HepG2 (cell line): Measurements from ENCODE around the gene ERCC4. TPM values are rescaled to one million over a fixed set of nuclear protein-coding genes. Genes with fewer than 3 reads are reported as not detected.

Experiments used
- CBX1 ChIP-seq: IDR thresholded peaks from one replicate; pipeline ENCODE4 v1.6.1; 2016; ENCODE audit warnings: antibody characterized with exemption, low read depth
- FUBP1 ChIP-seq: sonication (generic); formaldehyde crosslinking; IDR thresholded peaks from 2 replicates; pipeline ENCODE4 v1.5.1; 2020; ENCODE audit warnings: missing genetic modification reagents, mild to moderate bottlenecking, borderline replicate concordance
- HBP1 ChIP-seq: IDR thresholded peaks from 2 replicates; pipeline ENCODE4 v1.6.1; 2016; ENCODE audit warnings: low read depth, control low read depth
- HNRNPUL1 ChIP-seq: fragments of 200-400 bp; formaldehyde crosslinking; IDR thresholded peaks from 2 replicates; pipeline ENCODE4 v1.6.1; 2017; ENCODE audit warnings: low read depth, mild to moderate bottlenecking, low read length, moderate library complexity
- KDM5B ChIP-seq: sonication (generic); formaldehyde crosslinking; IDR thresholded peaks from 2 replicates; pipeline ENCODE4 v1.4.0; 2020; ENCODE audit warnings: missing genetic modification reagents, mild to moderate bottlenecking, borderline replicate concordance
- MBNL3 ChIP-seq: fragments of 250-450 bp; sonication (Bioruptor Pico); conservative IDR thresholded peaks from 2 replicates; pipeline ENCODE4 v1.8.0; 2022; ENCODE audit warnings: mild to moderate bottlenecking, inconsistent platforms
- MIER2 ChIP-seq: IDR thresholded peaks from 2 replicates; pipeline ENCODE4 v1.6.1; 2016; ENCODE audit warnings: missing biosample characterization, missing genetic modification reagents
- MYC ChIP-seq: sonication (generic); formaldehyde crosslinking; IDR thresholded peaks from 2 replicates; pipeline ENCODE4 v1.9.0; 2021; ENCODE audit warnings: missing genetic modification reagents, borderline replicate concordance
- MYPOP ChIP-seq: sonication (generic); formaldehyde crosslinking; IDR thresholded peaks from 2 replicates; pipeline ENCODE4 v1.8.1; 2023; ENCODE audit warnings: mild to moderate bottlenecking, moderate library complexity, missing genetic modification reagents
- NAIF1 ChIP-seq: sonication (generic); formaldehyde crosslinking; IDR thresholded peaks from 2 replicates; pipeline ENCODE4 v1.5.0; 2020; ENCODE audit warnings: mild to moderate bottlenecking, missing genetic modification reagents, borderline replicate concordance
- NFE2 ChIP-seq: sonication (generic); formaldehyde crosslinking; IDR thresholded peaks from 2 replicates; pipeline ENCODE4 v1.4.0; 2020; ENCODE audit warnings: missing genetic modification reagents
- NR2C2 ChIP-seq: sonication (generic); formaldehyde crosslinking; IDR thresholded peaks from 2 replicates; pipeline ENCODE4 v1.4.0; 2020; ENCODE audit warnings: missing genetic modification reagents, mild to moderate bottlenecking, moderate library complexity, borderline replicate concordance
- SETDB1 ChIP-seq: sonication (generic); formaldehyde crosslinking; IDR thresholded peaks from 2 replicates; pipeline ENCODE4 v1.5.1; 2020; ENCODE audit warnings: missing genetic modification reagents, mild to moderate bottlenecking, borderline replicate concordance
- SNRNP70 ChIP-seq: fragments of 200-400 bp; formaldehyde crosslinking; IDR thresholded peaks from 2 replicates; pipeline ENCODE4 v1.6.1; 2017; ENCODE audit warnings: mild to moderate bottlenecking, low read depth, low read length, moderate library complexity
- TCF7L2 ChIP-seq: IDR thresholded peaks from 2 replicates; pipeline ENCODE4 v1.6.1; 2011; ENCODE audit warnings: mild to moderate bottlenecking, low read depth, low read length, moderate library complexity
- THAP11 ChIP-seq: IDR thresholded peaks from 2 replicates; pipeline ENCODE4 v1.6.1; 2016; ENCODE audit warnings: missing biosample characterization, missing genetic modification reagents
- UBTF ChIP-seq: sonication (generic); formaldehyde crosslinking; IDR thresholded peaks from 2 replicates; pipeline ENCODE4 v1.4.0; 2020; ENCODE audit warnings: mild to moderate bottlenecking, missing genetic modification reagents
- ZMYM3 ChIP-seq: sonication (generic); formaldehyde crosslinking; IDR thresholded peaks from 2 replicates; pipeline ENCODE4 v1.5.1; 2020; ENCODE audit warnings: mild to moderate bottlenecking, missing genetic modification reagents
- ZNF224 ChIP-seq: sonication (generic); formaldehyde crosslinking; IDR thresholded peaks from 2 replicates; pipeline ENCODE4 v1.5.0; 2020; ENCODE audit warnings: mild to moderate bottlenecking, missing genetic modification reagents
- ZNF33A ChIP-seq: sonication (generic); formaldehyde crosslinking; IDR thresholded peaks from 2 replicates; pipeline ENCODE4 v1.5.1; 2020; ENCODE audit warnings: missing genetic modification reagents, mild to moderate bottlenecking, moderate library complexity, borderline replicate concordance
- ZNF570 ChIP-seq: sonication (generic); formaldehyde crosslinking; IDR thresholded peaks from 2 replicates; pipeline ENCODE4 v1.4.0; 2020; ENCODE audit warnings: mild to moderate bottlenecking, missing genetic modification reagents, borderline replicate concordance
- ZNF7 ChIP-seq: IDR thresholded peaks from 2 replicates; pipeline ENCODE4 v1.6.1; 2016; ENCODE audit warnings: missing biosample characterization, missing genetic modification reagents
- ZNF839 ChIP-seq: sonication (generic); formaldehyde crosslinking; IDR thresholded peaks from 2 replicates; pipeline ENCODE4 v1.4.0; 2020; ENCODE audit warnings: missing genetic modification reagents, mild to moderate bottlenecking, borderline replicate concordance
- ZSCAN20 ChIP-seq: sonication (generic); formaldehyde crosslinking; IDR thresholded peaks from 2 replicates; pipeline ENCODE4 v1.4.0; 2020; ENCODE audit warnings: missing genetic modification reagents, mild to moderate bottlenecking, borderline replicate concordance
- polyA plus RNA-seq, 8 experiments: library from polyadenylated mRNA; depleted of rRNA in 3 of 8; stranded (reverse) in 7 of 8; unstranded in 1 of 8; fragments of >200 nt; fragmentation: Illumina TruSeq in 4 of 8; extraction: Trizol in 4 of 8; gene quantifications; 2 replicates each; pipeline versions ENCODE4 v1.2.1 to v1.2.3, GENCODE V29; 2011 to 2016; ENCODE audit warnings: low read depth in 4 of 8, missing spikeins in 1 of 8, mixed read lengths in 1 of 8; ENCODE audit not compliant: insufficient read depth in 1 of 8
- total RNA-seq, 5 experiments: library from RNA; depleted of rRNA; stranded (reverse); fragments of >200 nt; fragmentation: Illumina TruSeq; extraction: Trizol; gene quantifications; 2 replicates each; pipeline ENCODE4 v1.2.3, GENCODE V29; 2016; ENCODE audit warnings: low read depth in 1 of 5

The ERCC4 gene
- total and polyA plus RNA-seq, 2 of the 13 experiments (the other 11 are each of a cell fraction or from before 2014, with no cell fraction given) = 5.4 to 15.2 TPM

- TF ChIP-seq UBTF = no peak
- no peak for TF ChIP-seq SNRNP70
- no peak for TF ChIP-seq ZNF33A (CRISPR knock-in tag)
- TF ChIP-seq ZNF839 (CRISPR knock-in tag) = no peak
- peak; percentile 74 for TF ChIP-seq ZSCAN20 (CRISPR knock-in tag)
- TF ChIP-seq THAP11 (CRISPR knock-in tag) = peak; percentile 32; the same call in 1 of the 2 replicates
- no peak for TF ChIP-seq ZNF570 (CRISPR knock-in tag)
- TF ChIP-seq FUBP1 (CRISPR knock-in tag) = no peak
- no peak for TF ChIP-seq TCF7L2
- TF ChIP-seq MIER2 (CRISPR knock-in tag) = 0 out of 2 replicates have a peak, but pooled peaks have one; percentile 19
- TF ChIP-seq ZMYM3 (CRISPR knock-in tag) = no peak
- TF ChIP-seq MYPOP (CRISPR knock-in tag) = no peak
- TF ChIP-seq MBNL3 = no peak
- TF ChIP-seq NR2C2 (CRISPR knock-in tag) = no peak
- no peak for TF ChIP-seq ZNF7
- TF ChIP-seq NFE2 (CRISPR knock-in tag) = no peak
- TF ChIP-seq NAIF1 (CRISPR knock-in tag) = no peak
- no peak for TF ChIP-seq HBP1
- no peak for TF ChIP-seq SETDB1 (CRISPR knock-in tag)
- TF ChIP-seq KDM5B (CRISPR knock-in tag) = no peak
- TF ChIP-seq CBX1 = no peak
- no peak for TF ChIP-seq MYC (CRISPR knock-in tag)
- no peak for TF ChIP-seq ZNF224 (CRISPR knock-in tag)
- TF ChIP-seq HNRNPUL1 = no peak
These were observed 78.0 kb downstream of the ERCC4 start (continued) for GRCh38 chr16:13997933-13998332.
